IMR-90 (cell line): ENCODE measurements around the gene TUBB6. TPM values are rescaled to one million over a fixed set of nuclear protein-coding genes. Genes with fewer than 3 reads are reported as not detected.

Experiments used
- ATAC-seq: fragments of 200-7000 bp; cut with Tn5 transposase; 2 replicates; pipeline ENCODE4 v1.9.1; 2020; ENCODE audit warnings: low read depth, mild to moderate bottlenecking, moderate library complexity
- BruUV-seq: library from RNA; stranded (reverse); fragments of 400-500 nt; replicated peaks from 2 replicates; lab custom pipeline; 2021; lab: Mats Ljungman, UMichigan
- CTCF ChIA-PET: fragments of 300-600 bp; formaldehyde crosslinking; extraction: SDS; loops from one replicate; lab custom pipeline; 2021; ENCODE audit warnings: antibody characterized with exemption; lab: Yijun Ruan, JAX
- POLR2A ChIA-PET: fragments of 300-600 bp; sonication (Branson Sonifier 250); formaldehyde crosslinking; loops from one replicate; lab custom pipeline; 2022; ENCODE audit warnings: antibody characterized with exemption; ENCODE audit not compliant: unreplicated experiment; lab: Charles Lee
- DNase-seq: peaks from one replicate; pipeline ENCODE4 v3.0.0; 2013
- H2AFZ ChIP-seq: replicated peaks from 2 replicates; pipeline ENCODE3; 2013; ENCODE audit warnings: low read length, mild to moderate bottlenecking; ENCODE audit not compliant: poor library complexity
- H2AK5ac ChIP-seq: 2 replicates; pipeline ENCODE4 v1.6.1; 2013; ENCODE audit warnings: low read depth, low read length, inconsistent platforms
- H2AK9ac ChIP-seq: replicated peaks from 2 replicates; pipeline ENCODE3; 2013; ENCODE audit warnings: mild to moderate bottlenecking, low read depth, low read length, moderate library complexity; ENCODE audit not compliant: poor library complexity
- H2BK120ac ChIP-seq: 2 replicates; pipeline ENCODE4 v1.6.1; 2013; ENCODE audit warnings: low read depth, low read length, inconsistent platforms
- H2BK15ac ChIP-seq: 3 replicates; pipeline ENCODE4 v1.6.1; 2013; ENCODE audit warnings: low read depth, low read length, inconsistent platforms
- H2BK20ac ChIP-seq: 2 replicates; pipeline ENCODE4 v1.6.1; 2013; ENCODE audit warnings: low read depth, mild to moderate bottlenecking, inconsistent platforms, low read length, moderate library complexity
- H2BK5ac ChIP-seq: 2 replicates; pipeline ENCODE4 v1.6.1; 2013; ENCODE audit warnings: mild to moderate bottlenecking, low read depth, low read length, inconsistent platforms; ENCODE audit not compliant: poor library complexity, severe bottlenecking
- H3K14ac ChIP-seq: replicated peaks from 2 replicates; pipeline ENCODE4 v1.6.1; 2013; ENCODE audit warnings: low read depth, low read length, inconsistent platforms
- H3K18ac ChIP-seq: 2 replicates; pipeline ENCODE4 v1.6.1; 2013; ENCODE audit warnings: low read depth, low read length, control low read depth
- H3K23ac ChIP-seq: 2 replicates; pipeline ENCODE4 v1.6.1; 2013; ENCODE audit warnings: low read depth, low read length, inconsistent platforms
- H3K27ac ChIP-seq: 2 replicates; pipeline ENCODE4 v1.5.1; 2013; ENCODE audit warnings: mild to moderate bottlenecking, control low read depth, low read length; ENCODE audit not compliant: insufficient read depth
- H3K27me3 ChIP-seq: 2 replicates; pipeline ENCODE4 v1.6.1; 2013; ENCODE audit warnings: low read length; ENCODE audit not compliant: control insufficient read depth, insufficient read depth
- H3K36me3 ChIP-seq: 2 replicates; pipeline ENCODE4 v1.6.1; 2013; ENCODE audit warnings: low read length, mixed read lengths; ENCODE audit not compliant: control insufficient read depth, insufficient read depth
- H3K4ac ChIP-seq: 2 replicates; pipeline ENCODE4 v1.6.1; 2013; ENCODE audit warnings: low read depth, low read length, inconsistent platforms
- H3K4me1 ChIP-seq: 2 replicates; pipeline ENCODE4 v1.6.1; 2013; ENCODE audit warnings: low read length, mixed read lengths; ENCODE audit not compliant: control insufficient read depth, insufficient read depth
- H3K4me2 ChIP-seq: 2 replicates; pipeline ENCODE4 v1.6.1; 2013; ENCODE audit warnings: low read depth, mild to moderate bottlenecking, control low read depth, low read length, moderate library complexity
- H3K4me3 ChIP-seq: 2 replicates; pipeline ENCODE4 v1.5.1; 2013; ENCODE audit warnings: low read depth, mild to moderate bottlenecking, control low read depth, low read length, moderate library complexity; ENCODE audit not compliant: insufficient read depth
- H3K56ac ChIP-seq: 2 replicates; pipeline ENCODE4 v1.6.1; 2013; ENCODE audit warnings: low read length, inconsistent platforms; ENCODE audit not compliant: insufficient read depth; ENCODE audit errors: extremely low read depth
- H3K79me1 ChIP-seq, 2 experiments: 2 replicates each; pipeline ENCODE4 v1.6.1; 2013; ENCODE audit warnings: low read length in 2 of 2, inconsistent platforms in 1 of 2, low read depth in 1 of 2
- H3K9ac ChIP-seq: 2 replicates; pipeline ENCODE4 v1.6.1; 2013; ENCODE audit warnings: low read depth, low read length, control low read depth
- H3K9me1 ChIP-seq: 2 replicates; pipeline ENCODE4 v1.6.1; 2013; ENCODE audit warnings: low read length, inconsistent platforms; ENCODE audit not compliant: insufficient read depth
- H3K9me3 ChIP-seq: 2 replicates; pipeline ENCODE4 v1.6.1; 2013; ENCODE audit warnings: low read length; ENCODE audit not compliant: control insufficient read depth, insufficient read depth
- H4K20me1 ChIP-seq: 2 replicates; pipeline ENCODE4 v1.6.1; 2013; ENCODE audit warnings: low read length, inconsistent platforms; ENCODE audit not compliant: insufficient read depth
- H4K5ac ChIP-seq: 2 replicates; pipeline ENCODE4 v1.6.1; 2013; ENCODE audit warnings: mild to moderate bottlenecking, low read depth, low read length, control low read depth
- H4K8ac ChIP-seq, 2 experiments: 2 replicates each; pipeline ENCODE4 v1.6.1; 2013; ENCODE audit warnings: low read depth in 2 of 2, low read length in 2 of 2, control low read depth in 1 of 2, inconsistent platforms in 1 of 2
- H4K91ac ChIP-seq: 2 replicates; pipeline ENCODE4 v1.6.1; 2013; ENCODE audit warnings: low read depth, low read length, inconsistent platforms; ENCODE audit not compliant: insufficient read depth
- BHLHE40 ChIP-seq: fragments of 150-350 bp; IDR thresholded peaks from 2 replicates; pipeline ENCODE4 v1.6.1; 2016; ENCODE audit warnings: mild to moderate bottlenecking, low read depth, low read length
- CEBPB ChIP-seq: IDR thresholded peaks from 2 replicates; pipeline ENCODE4 v1.6.1; 2012; ENCODE audit warnings: low read depth, low read length, improper control_type of control experiment
- CHD1 ChIP-seq: IDR thresholded peaks from 2 replicates; pipeline ENCODE4 v1.6.1; 2012; ENCODE audit warnings: low read depth, low read length, improper control_type of control experiment
- CTCF ChIP-seq: conservative IDR thresholded peaks from 2 replicates; pipeline ENCODE4 v1.5.1; 2012; ENCODE audit warnings: mild to moderate bottlenecking, low read depth, low read length, improper control_type of control experiment
- FOS ChIP-seq: fragments of 150-350 bp; IDR thresholded peaks from 2 replicates; pipeline ENCODE4 v1.6.1; 2016; ENCODE audit warnings: low read depth, low read length
- MAFK ChIP-seq: IDR thresholded peaks from 2 replicates; pipeline ENCODE4 v1.6.1; 2012; ENCODE audit warnings: low read depth, low read length, improper control_type of control experiment
- MAZ ChIP-seq: IDR thresholded peaks from 2 replicates; pipeline ENCODE4 v1.6.1; 2012; ENCODE audit warnings: low read depth, mild to moderate bottlenecking, low read length, improper control_type of control experiment, moderate library complexity, borderline replicate concordance
- MXI1 ChIP-seq: IDR thresholded peaks from 2 replicates; pipeline ENCODE4 v1.6.1; 2012; ENCODE audit warnings: low read depth, mild to moderate bottlenecking, low read length, moderate library complexity, borderline replicate concordance
- NFE2L2 ChIP-seq: fragments of 150-350 bp; IDR thresholded peaks from 2 replicates; pipeline ENCODE4 v1.6.1; 2016; ENCODE audit warnings: low read depth, mild to moderate bottlenecking, low read length
- POLR2A ChIP-seq: IDR thresholded peaks from 2 replicates; pipeline ENCODE4 v1.6.1; 2012; ENCODE audit warnings: mild to moderate bottlenecking, low read depth, low read length
- RAD21 ChIP-seq: IDR thresholded peaks from 2 replicates; pipeline ENCODE4 v1.6.1; 2012; ENCODE audit warnings: low read length, improper control_type of control experiment
- RCOR1 ChIP-seq: IDR thresholded peaks from 2 replicates; pipeline ENCODE4 v1.6.1; 2012; ENCODE audit warnings: mild to moderate bottlenecking, low read length, improper control_type of control experiment; ENCODE audit not compliant: insufficient replicate concordance
- RFX5 ChIP-seq: IDR thresholded peaks from 2 replicates; pipeline ENCODE4 v1.8.0; 2012; ENCODE audit warnings: low read depth, mild to moderate bottlenecking, low read length, moderate library complexity
- SMC3 ChIP-seq: fragments of 150-350 bp; IDR thresholded peaks from 2 replicates; pipeline ENCODE4 v1.6.1; 2016; ENCODE audit warnings: low read depth, mild to moderate bottlenecking, antibody characterized with exemption, low read length, moderate library complexity
- WGBS, 2 experiments: methylation state at CpG; one replicate each; pipeline versions ENCODE4 v1.1.5 to v1.1.7; 2013; ENCODE audit warnings: missing lambda C conversion rate in 2 of 2; ENCODE audit not compliant: insufficient read length in 1 of 2; ENCODE audit errors: extremely low coverage in 2 of 2; 5-methylcytosine and 5-hydroxymethylcytosine counted together
- dilution Hi-C: fragments of 300-500 bp; cut with HindIII; formaldehyde crosslinking; loops from one replicate; pipeline ENCODE4 v1.14.3; 2018; ENCODE audit warnings: low sequenced_read_pairs; ENCODE audit not compliant: unreplicated experiment
- in situ Hi-C: fragments of 300-500 bp; cut with MboI; formaldehyde crosslinking; loops from 3 replicates; pipeline ENCODE4 v1.14.3; 2019; ENCODE audit warnings: low sequenced_read_pairs, inconsistent platforms, mixed read lengths
- intact Hi-C: fragments of 100-400 bp; cut with micrococcal nuclease; formaldehyde crosslinking; loops from 2 replicates; pipeline ENCODE4 v1.10.0; 2022
- polyA plus RNA-seq, 3 experiments: library from polyadenylated mRNA; depleted of rRNA; stranded (reverse); fragments of >200 nt; gene quantifications; 2 replicates each; pipeline ENCODE4 v1.2.3, GENCODE V29; 2012; ENCODE audit warnings: low replicate concordance in 1 of 3
- total RNA-seq: library from RNA; depleted of rRNA; stranded (reverse); fragments of >200 nt; gene quantifications from 2 replicates; pipeline ENCODE4 v1.2.3, GENCODE V29; 2012
- TF ChIP-seq, protein P1 (sequence below): fragments of 150-350 bp; IDR thresholded peaks from 2 replicates; pipeline ENCODE4 v1.6.1; 2016; ENCODE audit warnings: low read depth, mild to moderate bottlenecking, low read length, moderate library complexity, borderline replicate concordance
- TF ChIP-seq, protein P2 (sequence below): fragments of 150-350 bp; IDR thresholded peaks from 2 replicates; pipeline ENCODE4 v1.6.1; 2017; ENCODE audit warnings: mild to moderate bottlenecking, antibody characterized with exemption, low read length, low read depth

Gene TUBB6
- total and polyA plus RNA-seq, 2 of the 4 experiments (the other 2 are of a cell fraction) = 927 to 1,040 TPM

GRCh38 chr18:12352188-12352587 lies 44.1 kb downstream of the TUBB6 start:
- Histone ChIP-seq H3K4me3 (no peak overlapping the region), H3K79me1 (peaks cover 0 to 17% of the 10 kb centered on the region in 2 experiments; a peak in 2 of 4 replicates), H2BK5ac (no peak overlapping the region), H3K18ac (no peak overlapping the region), H4K5ac (no peak overlapping the region), H3K9ac (no peak overlapping the region), H2BK20ac (no peak overlapping the region), H2BK120ac (no peak overlapping the region), H3K23ac (no peak overlapping the region), H3K4me1 (no peaks in the 10 kb centered on the region), H3K56ac (no peak overlapping the region), H2AK9ac (no peak overlapping the region), H3K27me3 (no peaks in the 10 kb centered on the region), H4K91ac (no peak overlapping the region), H2AK5ac (no peak overlapping the region), H2BK15ac (no peak overlapping the region), H3K9me3 (no peaks in the 10 kb centered on the region), H4K8ac (no peak overlapping the region), H3K9me1 (peaks cover 12% of the 10 kb centered on the region), H3K36me3 (peaks cover 52% of the 10 kb centered on the region), H3K4ac (no peak overlapping the region), H2AFZ (no peak overlapping the region), H3K14ac (no peak overlapping the region), H3K27ac (no peak overlapping the region), H4K20me1 (no peaks in the 10 kb centered on the region; the same call in 1 of the 2 replicates), H3K4me2 (no peak overlapping the region)
- dilution Hi-C loops (no loop called here), intact Hi-C loops (no loop called here), in situ Hi-C loops (no loop called here)
- no CpG with 5 or more reads among the region's 5 CpGs for WGBS, 2 experiments
- DNase-seq = no peak
- BruUV-seq = no TSS peak
- ChIA-PET CTCF (no interaction called here), POLR2A (no interaction called here)
- TF ChIP-seq CHD1 (no peak), NFE2L2 (no peak), MAZ (no peak), BHLHE40 (no peak), RCOR1 (no peak), CTCF (no peak), FOS (no peak), RAD21 (no peak), POLR2A (no peak), MXI1 (no peak), SMC3 (no peak), RFX5 (no peak), CEBPB (no peak), MAFK (no peak)
- TF ChIP-seq, protein P1, sequence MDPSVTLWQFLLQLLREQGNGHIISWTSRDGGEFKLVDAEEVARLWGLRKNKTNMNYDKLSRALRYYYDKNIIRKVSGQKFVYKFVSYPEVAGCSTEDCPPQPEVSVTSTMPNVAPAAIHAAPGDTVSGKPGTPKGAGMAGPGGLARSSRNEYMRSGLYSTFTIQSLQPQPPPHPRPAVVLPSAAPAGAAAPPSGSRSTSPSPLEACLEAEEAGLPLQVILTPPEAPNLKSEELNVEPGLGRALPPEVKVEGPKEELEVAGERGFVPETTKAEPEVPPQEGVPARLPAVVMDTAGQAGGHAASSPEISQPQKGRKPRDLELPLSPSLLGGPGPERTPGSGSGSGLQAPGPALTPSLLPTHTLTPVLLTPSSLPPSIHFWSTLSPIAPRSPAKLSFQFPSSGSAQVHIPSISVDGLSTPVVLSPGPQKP = no peak
- TF ChIP-seq, protein P2, sequence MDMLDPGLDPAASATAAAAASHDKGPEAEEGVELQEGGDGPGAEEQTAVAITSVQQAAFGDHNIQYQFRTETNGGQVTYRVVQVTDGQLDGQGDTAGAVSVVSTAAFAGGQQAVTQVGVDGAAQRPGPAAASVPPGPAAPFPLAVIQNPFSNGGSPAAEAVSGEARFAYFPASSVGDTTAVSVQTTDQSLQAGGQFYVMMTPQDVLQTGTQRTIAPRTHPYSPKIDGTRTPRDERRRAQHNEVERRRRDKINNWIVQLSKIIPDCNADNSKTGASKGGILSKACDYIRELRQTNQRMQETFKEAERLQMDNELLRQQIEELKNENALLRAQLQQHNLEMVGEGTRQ = no peak
- ATAC-seq = no peak
